Neural progenitor cell (in vitro differentiated cells): ENCODE measurements around the gene MMP27. TPM values are rescaled to one million over a fixed set of nuclear protein-coding genes. Genes with fewer than 3 reads are reported as not detected.

Experiments used
- DNase-seq: peaks from one replicate; pipeline ENCODE4 v3.0.0-alpha.2; 2016; ENCODE audit warnings: low spot score
- H2AFZ ChIP-seq: fragments of 200-600 bp; sonication (generic); replicated peaks from 2 replicates; pipeline ENCODE4 v1.6.1; 2016; ENCODE audit warnings: antibody characterized with exemption
- H3F3A ChIP-seq: fragments of 200-600 bp; sonication (generic); 2 replicates; pipeline ENCODE4 v1.6.1; 2016; ENCODE audit warnings: antibody characterized with exemption, low read depth
- H3K27ac ChIP-seq: fragments of 200-600 bp; sonication (generic); 2 replicates; pipeline ENCODE4 v1.5.1; 2016; ENCODE audit warnings: mild to moderate bottlenecking
- H3K27me3 ChIP-seq: fragments of 200-600 bp; sonication (generic); 2 replicates; pipeline ENCODE4 v1.6.1; 2016; ENCODE audit warnings: mild to moderate bottlenecking, moderate library complexity
- H3K36me3 ChIP-seq: fragments of 200-600 bp; sonication (generic); 2 replicates; pipeline ENCODE4 v1.5.1; 2016
- H3K4me1 ChIP-seq: fragments of 200-600 bp; sonication (generic); 2 replicates; pipeline ENCODE4 v1.6.1; 2016; ENCODE audit warnings: mixed run types
- H3K4me2 ChIP-seq: fragments of 200-600 bp; sonication (generic); 2 replicates; pipeline ENCODE4 v1.6.1; 2016
- H3K4me3 ChIP-seq: fragments of 200-600 bp; sonication (generic); 2 replicates; pipeline ENCODE4 v1.5.1; 2016
- H3K79me2 ChIP-seq: fragments of 200-600 bp; sonication (generic); 2 replicates; pipeline ENCODE4 v1.6.1; 2016; ENCODE audit warnings: low read depth
- H3K9ac ChIP-seq: fragments of 200-600 bp; sonication (generic); 2 replicates; pipeline ENCODE4 v1.6.1; 2016
- H3K9me3 ChIP-seq: fragments of 200-600 bp; sonication (generic); 2 replicates; pipeline ENCODE4 v1.5.1; 2016; ENCODE audit warnings: low read depth
- H4K20me1 ChIP-seq: fragments of 200-600 bp; sonication (generic); 2 replicates; pipeline ENCODE4 v1.6.1; 2016; ENCODE audit warnings: low read depth
- H3K27ac Mint-ChIP-seq: 3 replicates; pipeline ENCODE4 v1.8.0; 2021; ENCODE audit warnings: mixed read lengths
- H3K27me3 Mint-ChIP-seq: 2 replicates; pipeline ENCODE4 v1.8.0; 2022; ENCODE audit warnings: low read depth, mild to moderate bottlenecking, inconsistent platforms, moderate library complexity, mixed read lengths; ENCODE audit not compliant: insufficient read depth
- H3K36me3 Mint-ChIP-seq: 3 replicates; pipeline ENCODE4 v1.8.0; 2021; ENCODE audit warnings: mixed read lengths
- H3K4me1 Mint-ChIP-seq: 3 replicates; pipeline ENCODE4 v1.8.0; 2021; ENCODE audit warnings: mixed read lengths
- H3K4me3 Mint-ChIP-seq: 3 replicates; pipeline ENCODE4 v1.8.0; 2021; ENCODE audit warnings: mild to moderate bottlenecking, moderate library complexity, mixed read lengths
- H3K9me3 Mint-ChIP-seq: 3 replicates; pipeline ENCODE4 v1.8.0; 2020; ENCODE audit warnings: mixed read lengths
- CTCF ChIP-seq: fragments of 200-600 bp; sonication (generic); IDR thresholded peaks from 2 replicates; pipeline ENCODE4 v1.5.1; 2017; ENCODE audit warnings: antibody characterized with exemption, mild to moderate bottlenecking
- EZH2 ChIP-seq: fragments of 200-600 bp; sonication (generic); IDR thresholded peaks from 2 replicates; pipeline ENCODE4 v1.6.1; 2017; ENCODE audit warnings: antibody characterized with exemption, mild to moderate bottlenecking, moderate library complexity
- EZH2phosphoT487 ChIP-seq: fragments of 200-600 bp; sonication (generic); IDR thresholded peaks from 2 replicates; pipeline ENCODE4 v1.6.1; 2017; ENCODE audit warnings: antibody characterized with exemption
- total RNA-seq: library from RNA; depleted of rRNA; stranded (reverse); fragments of >200 nt; gene quantifications from 2 replicates; pipeline ENCODE4 v1.2.3, GENCODE V29; 2015; ENCODE audit warnings: low replicate concordance

Gene MMP27
- total RNA-seq, 1 donor from 2014 or later: not detected

GRCh38 chr11:102717280-102717679 lies 11.7 kb upstream of the MMP27 start:
- no peak for TF ChIP-seq EZH2phosphoT487
- no peak for TF ChIP-seq CTCF

DNA sequence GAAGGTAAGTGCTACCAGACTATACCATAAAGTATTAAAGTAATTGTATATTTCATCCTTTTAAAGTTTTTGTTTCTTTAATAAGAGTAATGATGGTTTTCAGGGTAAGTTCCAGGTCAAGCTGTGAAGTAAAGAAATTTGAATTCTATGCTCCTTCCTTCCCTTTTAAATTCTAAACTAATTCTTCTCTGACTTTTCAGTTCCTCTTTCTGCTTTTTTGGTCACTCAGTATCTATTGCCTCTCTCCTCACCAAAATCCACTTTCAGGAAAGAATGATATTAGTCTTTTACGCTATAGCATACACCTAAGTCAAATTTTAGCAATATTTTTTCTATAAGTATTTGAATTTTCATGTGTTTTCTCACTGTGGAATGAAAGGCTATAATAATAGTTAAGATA lies 11.0 kb upstream of the MMP27 start:
- no peak overlapping the region for H3K4me3 Mint-ChIP-seq
- Histone ChIP-seq H3K4me3 (no peak overlapping the region), H3K36me3 (no peaks in the 10 kb centered on the region), H4K20me1 (no peaks in the 10 kb centered on the region), H3K9me3 (no peaks in the 10 kb centered on the region), H3K27ac (no peak overlapping the region), H3K79me2 (no peaks in the 10 kb centered on the region), H3K9ac (no peak overlapping the region), H3F3A (no peaks in the 10 kb centered on the region), H2AFZ (no peak overlapping the region), H3K4me1 (no peaks in the 10 kb centered on the region), H3K27me3 (no peaks in the 10 kb centered on the region), H3K4me2 (no peak overlapping the region)
- H3K27me3 Mint-ChIP-seq: no peaks in the 10 kb centered on the region
- H3K27ac Mint-ChIP-seq: no peak overlapping the region
- no peak for TF ChIP-seq CTCF
- no peak for TF ChIP-seq EZH2phosphoT487
- TF ChIP-seq EZH2: no peak
- no peaks in the 10 kb centered on the region for H3K9me3 Mint-ChIP-seq
- H3K36me3 Mint-ChIP-seq: no peaks in the 10 kb centered on the region
- H3K4me1 Mint-ChIP-seq: no peaks in the 10 kb centered on the region
- DNase-seq: no peak

More at GRCh38 chr11:102717280-102717679, 11.7 kb upstream of the MMP27 start:
- no peak overlapping the region for H3K4me2 ChIP-seq
- Mint-ChIP-seq H3K27ac (no peak overlapping the region), H3K27me3 (no peaks in the 10 kb centered on the region), H3K9me3 (no peaks in the 10 kb centered on the region), H3K4me1 (no peaks in the 10 kb centered on the region), H3K36me3 (no peaks in the 10 kb centered on the region), H3K4me3 (no peak overlapping the region)
- no peaks in the 10 kb centered on the region for H3K27me3 ChIP-seq
- DNase-seq: no peak
- H3K9ac ChIP-seq: no peak overlapping the region
- no peak overlapping the region for H2AFZ ChIP-seq
- no peak overlapping the region for H3K4me3 ChIP-seq
- H3K27ac ChIP-seq: no peak overlapping the region
- H3F3A ChIP-seq: no peaks in the 10 kb centered on the region
- no peaks in the 10 kb centered on the region for H3K36me3 ChIP-seq
- H3K9me3 ChIP-seq: no peaks in the 10 kb centered on the region
- H3K79me2 ChIP-seq: no peaks in the 10 kb centered on the region
- no peaks in the 10 kb centered on the region for H4K20me1 ChIP-seq
- H3K4me1 ChIP-seq: no peaks in the 10 kb centered on the region

GRCh38 chr11:102712137-102712536 lies 6.6 kb upstream of the MMP27 start:
- DNase-seq: no peak
- Histone ChIP-seq H3K27me3 (no peaks in the 10 kb centered on the region), H3K4me1 (no peaks in the 10 kb centered on the region), H3K79me2 (no peaks in the 10 kb centered on the region), H3K27ac (no peak overlapping the region), H3K9ac (no peak overlapping the region), H3K9me3 (no peaks in the 10 kb centered on the region), H3F3A (no peaks in the 10 kb centered on the region), H2AFZ (no peak overlapping the region), H3K4me2 (no peak overlapping the region), H3K36me3 (no peaks in the 10 kb centered on the region), H3K4me3 (no peak overlapping the region), H4K20me1 (no peaks in the 10 kb centered on the region)
- Mint-ChIP-seq H3K27me3 (no peaks in the 10 kb centered on the region), H3K9me3 (no peaks in the 10 kb centered on the region), H3K4me3 (no peak overlapping the region), H3K4me1 (no peaks in the 10 kb centered on the region), H3K36me3 (no peaks in the 10 kb centered on the region), H3K27ac (no peak overlapping the region)
- TF ChIP-seq CTCF (no peak), EZH2 (no peak), EZH2phosphoT487 (no peak)
